Natural killer cell (primary cell): Measurements from ENCODE around the gene MAP2K5. TPM values are rescaled to one million over a fixed set of nuclear protein-coding genes. Genes with fewer than 3 reads are reported as not detected.

Experiments
- ATAC-seq, 3 donors: fragments of 150-1000 bp in 2 of 3; fragments of 200-7000 bp in 1 of 3; cut with Tn5 transposase; 1 replicate in 1 of 3; 2 replicates in 2 of 3; pipeline ENCODE4 v1.10.0; 2021; ENCODE audit warnings: mild to moderate bottlenecking in 2 of 3, moderate library complexity in 2 of 3
- DNase-seq, 2 donors: peaks; one replicate each; pipeline versions ENCODE4 v3.0.0 to v3.0.0-alpha.2; 2013 to 2021; ENCODE audit warnings: mixed read lengths in 1 of 2
- H3K27ac ChIP-seq: one replicate; pipeline ENCODE4 v1.5.1; 2013; ENCODE audit warnings: mild to moderate bottlenecking, low read length
- H3K27me3 ChIP-seq: one replicate; pipeline ENCODE4 v1.6.1; 2013; ENCODE audit warnings: low read length; ENCODE audit not compliant: control insufficient read depth, insufficient read depth
- H3K36me3 ChIP-seq: one replicate; pipeline ENCODE4 v1.6.1; 2013; ENCODE audit warnings: low read length; ENCODE audit not compliant: control insufficient read depth, insufficient read depth
- H3K4me1 ChIP-seq: one replicate; pipeline ENCODE4 v1.6.1; 2013; ENCODE audit warnings: low read length; ENCODE audit not compliant: control insufficient read depth, insufficient read depth
- H3K4me3 ChIP-seq: one replicate; pipeline ENCODE4 v1.5.1; 2013; ENCODE audit warnings: low read length
- H3K9me3 ChIP-seq: one replicate; pipeline ENCODE4 v1.6.1; 2013; ENCODE audit warnings: low read length; ENCODE audit not compliant: control insufficient read depth, insufficient read depth
- H3K27ac Mint-ChIP-seq, 2 donors: one replicate each; pipeline ENCODE4 v1.8.0; 2022; ENCODE audit warnings: mild to moderate bottlenecking in 2 of 2, mixed read lengths in 2 of 2, moderate library complexity in 1 of 2
- H3K27me3 Mint-ChIP-seq, 2 donors: one replicate each; pipeline ENCODE4 v1.8.0; 2022; ENCODE audit warnings: low read depth in 2 of 2, mixed read lengths in 2 of 2
- H3K36me3 Mint-ChIP-seq: one replicate; pipeline ENCODE4 v1.8.0; 2022; ENCODE audit warnings: mixed read lengths
- H3K4me1 Mint-ChIP-seq, 2 donors: one replicate each; pipeline ENCODE4 v1.8.0; 2022; ENCODE audit warnings: mixed read lengths in 2 of 2
- H3K4me3 Mint-ChIP-seq: one replicate; pipeline ENCODE4 v1.8.0; 2022; ENCODE audit warnings: mild to moderate bottlenecking, moderate library complexity, mixed read lengths
- H3K9me3 Mint-ChIP-seq, 2 donors: one replicate each; pipeline ENCODE4 v1.8.0; 2022; ENCODE audit warnings: mixed read lengths in 2 of 2
- WGBS: methylation state at CpG from one replicate; pipeline ENCODE4 v1.1.7; 2013; ENCODE audit warnings: missing lambda C conversion rate; ENCODE audit not compliant: insufficient coverage; 5-methylcytosine and 5-hydroxymethylcytosine counted together
- intact Hi-C: fragments of 100-400 bp; cut with micrococcal nuclease; formaldehyde crosslinking; loops from one replicate; pipeline ENCODE4 v1.14.2; 2022
- total RNA-seq, 4 donors: library from RNA; stranded (reverse); fragments of 120-200 nt in 1 of 4; gene quantifications; one replicate each; pipeline versions ENCODE4 v1.2.3 to v1.2.4, GENCODE V29; 2013 to 2022
- TF ChIP-seq, protein P1 (sequence below): fragments of 200-600 bp; IDR thresholded peaks from one replicate; pipeline ENCODE4 v1.8.0; 2022; ENCODE audit warnings: antibody characterized with exemption

Gene MAP2K5
- total RNA-seq, 3 donors from 2014 or later (not counting 1 experiment from before 2014, with no cell fraction given) = 25.6 to 32.6 (median 29.2) TPM

DNA sequence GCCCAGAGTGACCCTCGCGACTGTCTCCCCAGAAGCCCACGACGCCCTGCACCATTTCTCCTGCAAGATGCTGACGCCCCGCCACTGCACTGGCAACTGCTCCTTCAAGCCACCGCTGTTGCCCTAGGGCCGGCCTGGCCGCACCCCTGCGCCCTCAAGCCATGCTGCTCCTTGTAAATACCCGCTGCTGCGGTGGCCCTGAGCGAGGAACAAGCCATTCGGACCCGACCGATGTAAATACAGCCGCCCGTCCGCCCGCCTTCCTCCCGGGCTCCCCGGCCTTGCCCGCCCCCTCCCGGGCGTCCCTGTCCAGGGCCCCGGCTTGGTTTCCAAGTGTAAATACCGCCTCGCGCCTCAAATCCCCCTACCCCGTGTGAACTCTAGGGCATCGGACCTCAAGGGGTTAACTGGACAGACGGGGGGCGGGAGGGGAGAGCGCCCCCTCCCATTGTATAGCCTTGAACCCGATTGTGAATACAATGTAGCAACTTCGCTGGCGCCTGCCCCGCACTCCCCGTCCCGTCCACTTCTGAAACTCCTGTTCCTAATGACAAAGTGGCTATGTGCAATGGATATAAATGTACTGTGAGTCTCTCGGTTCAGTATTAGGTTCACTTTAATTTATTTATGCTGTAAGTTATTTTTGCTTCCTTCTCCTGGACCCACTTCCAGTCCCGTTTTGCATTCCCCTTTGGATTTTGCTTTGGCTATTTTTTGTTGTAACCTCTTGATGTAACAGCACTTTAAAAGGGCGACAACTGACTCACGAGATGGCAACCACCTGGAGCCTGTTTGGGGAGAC is 291.4 kb downstream of the MAP2K5 start:
- Histone ChIP-seq H3K27me3 (peaks cover 63% of the 10 kb centered on the region), H3K4me1 (peaks cover 53% of the 10 kb centered on the region), H3K27ac (no peak overlapping the region), H3K36me3 (no peaks in the 10 kb centered on the region), H3K9me3 (no peaks in the 10 kb centered on the region), H3K4me3 (no peak overlapping the region)
- Mint-ChIP-seq H3K27ac (no peak overlapping the region), H3K9me3 (no peaks in the 10 kb centered on the region), H3K27me3 (peaks cover 53 to 68% of the 10 kb centered on the region in 2 donors), H3K4me3 (peak overlapping the region; percentile 88), H3K4me1 (peaks cover 33 to 51% of the 10 kb centered on the region in 2 donors), H3K36me3 (no peaks in the 10 kb centered on the region)
- TF ChIP-seq, protein P1, sequence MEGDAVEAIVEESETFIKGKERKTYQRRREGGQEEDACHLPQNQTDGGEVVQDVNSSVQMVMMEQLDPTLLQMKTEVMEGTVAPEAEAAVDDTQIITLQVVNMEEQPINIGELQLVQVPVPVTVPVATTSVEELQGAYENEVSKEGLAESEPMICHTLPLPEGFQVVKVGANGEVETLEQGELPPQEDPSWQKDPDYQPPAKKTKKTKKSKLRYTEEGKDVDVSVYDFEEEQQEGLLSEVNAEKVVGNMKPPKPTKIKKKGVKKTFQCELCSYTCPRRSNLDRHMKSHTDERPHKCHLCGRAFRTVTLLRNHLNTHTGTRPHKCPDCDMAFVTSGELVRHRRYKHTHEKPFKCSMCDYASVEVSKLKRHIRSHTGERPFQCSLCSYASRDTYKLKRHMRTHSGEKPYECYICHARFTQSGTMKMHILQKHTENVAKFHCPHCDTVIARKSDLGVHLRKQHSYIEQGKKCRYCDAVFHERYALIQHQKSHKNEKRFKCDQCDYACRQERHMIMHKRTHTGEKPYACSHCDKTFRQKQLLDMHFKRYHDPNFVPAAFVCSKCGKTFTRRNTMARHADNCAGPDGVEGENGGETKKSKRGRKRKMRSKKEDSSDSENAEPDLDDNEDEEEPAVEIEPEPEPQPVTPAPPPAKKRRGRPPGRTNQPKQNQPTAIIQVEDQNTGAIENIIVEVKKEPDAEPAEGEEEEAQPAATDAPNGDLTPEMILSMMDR = peak; percentile 36
- DNase-seq = peak in 1 of 2 donors; percentile 57
- intact Hi-C loops = no loop called here
- 2% methylated on average over 43 of the region's 44 CpGs for WGBS
- ATAC-seq = peak in 2 of 3 donors; percentile 50 to 57

DNA sequence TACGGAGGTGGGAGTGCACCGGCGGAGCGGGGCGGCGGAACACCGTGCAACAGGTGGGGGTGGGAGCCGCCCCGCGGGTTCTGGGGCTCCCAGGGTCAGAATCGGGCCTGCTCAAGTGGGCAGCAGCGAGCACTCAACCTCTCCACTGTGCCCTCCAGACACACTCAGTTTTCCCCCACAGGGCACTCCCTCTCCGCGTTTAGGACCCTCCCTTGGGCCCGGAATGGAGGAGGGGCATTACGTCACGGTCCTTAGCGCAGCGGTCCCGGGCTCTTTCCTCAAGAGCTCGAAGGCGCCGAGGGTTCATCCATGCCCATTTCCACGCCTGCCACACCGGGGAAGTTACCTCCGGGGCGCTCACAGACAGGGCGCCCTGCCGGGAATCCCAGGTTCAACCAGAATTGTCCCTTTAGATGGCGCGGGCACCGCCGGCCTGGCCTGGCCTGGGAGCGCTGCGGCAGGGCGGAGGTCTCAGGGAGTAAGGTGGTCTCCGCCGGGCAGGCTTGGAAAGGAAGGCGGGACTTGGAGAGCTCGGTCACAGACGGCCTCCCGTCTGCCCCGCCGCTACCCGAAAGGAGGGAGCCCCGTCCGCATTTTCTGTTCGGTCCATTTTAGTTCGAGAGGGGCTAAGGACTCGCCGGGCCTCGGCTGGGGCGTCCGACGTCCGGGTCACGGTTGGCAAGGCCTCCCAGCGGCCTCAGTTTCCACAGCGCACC is 292.2 kb downstream of the MAP2K5 start:
- Mint-ChIP-seq H3K36me3 (peaks cover 1% of the 10 kb centered on the region), H3K4me1 (peaks cover 41 to 51% of the 10 kb centered on the region in 2 donors), H3K4me3 (peak overlapping the region; percentile 88), H3K27me3 (peaks cover 47 to 62% of the 10 kb centered on the region in 2 donors), H3K9me3 (no peaks in the 10 kb centered on the region), H3K27ac (peak overlapping the region in 1 of 2 donors; percentile 29)
- DNase-seq (peak in 1 of 2 donors; percentile 51), ATAC-seq (no peak)
- WGBS = 1% methylated on average over 59 of the region's 59 CpGs
- no peaks in the 10 kb centered on the region for H3K9me3 ChIP-seq
- TF ChIP-seq, protein P1 = no peak
- H3K27ac ChIP-seq = no peak overlapping the region
- no peaks in the 10 kb centered on the region for H3K36me3 ChIP-seq
- H3K4me1 ChIP-seq = peaks cover 52% of the 10 kb centered on the region
- peak overlapping the region; percentile 28 for H3K4me3 ChIP-seq
- peaks cover 59% of the 10 kb centered on the region for H3K27me3 ChIP-seq
- intact Hi-C loops = loop anchor here (5.0 kb wide), 1 partner anchor 887 kb away; no protein-coding TSS in a partner anchor

DNA sequence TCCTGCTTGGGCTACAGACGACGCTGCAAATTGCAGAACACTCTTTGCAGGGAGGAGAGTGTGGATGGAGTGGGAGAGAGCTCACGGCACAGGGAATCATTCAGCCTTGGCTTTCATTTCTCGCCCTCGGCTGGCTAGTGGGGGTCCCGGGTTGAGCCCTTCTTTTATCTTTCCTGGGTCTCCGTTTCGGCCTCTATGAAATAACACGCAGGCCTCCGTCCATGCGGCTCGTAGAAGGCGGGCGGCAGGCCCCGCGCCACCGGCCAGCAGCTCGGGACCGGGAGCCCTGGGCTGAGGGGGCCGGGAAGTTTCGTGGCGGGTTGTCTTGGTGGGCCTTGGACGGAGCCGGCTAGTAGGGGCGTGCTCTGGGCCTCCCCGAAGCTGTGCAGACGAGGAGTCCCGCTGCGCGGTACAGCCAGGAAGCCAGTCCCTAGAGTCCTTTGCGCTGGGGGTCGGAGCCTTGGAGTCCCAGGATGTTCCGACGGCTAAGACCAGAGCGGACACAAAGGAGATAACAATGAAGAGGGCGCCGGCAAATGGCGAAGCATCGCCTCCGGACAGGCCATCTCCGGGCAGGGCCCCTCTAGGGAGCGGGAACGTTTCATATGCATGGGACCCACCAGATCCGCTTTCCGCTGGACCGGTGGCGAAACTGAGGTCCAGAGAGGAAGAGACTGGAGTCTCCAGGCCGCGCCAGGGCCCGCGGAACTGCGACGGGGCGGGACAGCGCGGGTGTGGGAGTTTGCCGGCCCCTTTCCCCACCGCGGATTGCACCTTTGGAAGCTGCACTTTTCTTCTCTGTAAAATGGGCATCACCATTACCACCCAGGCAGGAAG is 293.0 kb downstream of the MAP2K5 start:
- Mint-ChIP-seq H3K36me3 (peaks cover 6% of the 10 kb centered on the region), H3K9me3 (no peaks in the 10 kb centered on the region), H3K4me1 (peaks cover 47 to 57% of the 10 kb centered on the region in 2 donors), H3K27me3 (peaks cover 47 to 57% of the 10 kb centered on the region in 2 donors), H3K27ac (peak overlapping the region in 1 of 2 donors; percentile 29), H3K4me3 (peak overlapping the region; percentile 88)
- H3K36me3 ChIP-seq = no peaks in the 10 kb centered on the region
- peaks cover 52% of the 10 kb centered on the region for H3K4me1 ChIP-seq
- no peak for ATAC-seq
- H3K4me3 ChIP-seq = peak overlapping the region; percentile 28
- TF ChIP-seq, protein P1 = no peak
- intact Hi-C loops = loop anchor here (1.0 to 5.0 kb wide), 4 partner anchors 52 to 888 kb away; no protein-coding TSS in a partner anchor
- no peak overlapping the region for H3K27ac ChIP-seq
- WGBS = 3% methylated on average over 59 of the region's 59 CpGs
- peak in 1 of 2 donors; percentile 50 for DNase-seq
- no peaks in the 10 kb centered on the region for H3K9me3 ChIP-seq
- H3K27me3 ChIP-seq = peaks cover 53% of the 10 kb centered on the region
